ENCODE measurements around the gene CTBP2.

CTBP2 gene

DNA sequence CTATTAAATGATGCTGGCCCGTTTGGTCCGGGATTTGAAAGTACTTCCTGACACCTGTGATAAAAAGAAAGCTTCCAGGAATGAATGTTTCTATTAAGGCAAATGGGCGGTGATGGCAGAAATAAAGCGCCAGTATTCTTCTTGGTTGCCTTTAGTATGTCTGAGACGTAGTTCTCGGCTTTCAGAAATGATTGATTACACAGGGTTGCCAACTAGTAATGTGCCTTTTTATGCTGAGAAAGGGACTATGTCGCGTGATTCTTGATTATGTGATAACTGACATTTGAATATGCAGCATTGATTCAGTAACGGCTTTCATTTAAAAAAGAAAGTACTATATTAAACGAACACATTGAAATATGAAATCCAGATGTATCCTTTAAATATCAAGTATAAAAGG lies 204.5 kb downstream of the CTBP2 start:
- DNase-seq, result no peak

DNA sequence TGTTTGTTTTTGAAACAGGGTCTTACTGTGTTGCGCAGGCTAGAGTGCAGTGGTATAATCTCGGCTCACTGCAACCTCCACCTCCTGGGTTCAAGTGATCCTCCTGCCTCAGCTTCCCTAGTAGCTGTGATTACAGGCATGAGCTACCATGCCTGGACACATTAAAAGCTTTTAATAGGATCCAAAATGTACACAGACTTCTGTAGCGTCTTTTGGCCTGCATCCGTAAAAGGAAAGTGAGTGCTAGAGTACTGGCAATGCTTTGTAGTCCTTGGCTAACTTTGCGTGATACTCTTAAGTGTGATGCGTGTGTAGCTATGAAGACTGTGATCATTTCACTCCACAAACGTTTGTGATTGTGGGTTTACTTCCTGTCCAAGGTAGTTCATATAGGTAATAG lies 205.1 kb downstream of the CTBP2 start:
- no peak for DNase-seq

DNA sequence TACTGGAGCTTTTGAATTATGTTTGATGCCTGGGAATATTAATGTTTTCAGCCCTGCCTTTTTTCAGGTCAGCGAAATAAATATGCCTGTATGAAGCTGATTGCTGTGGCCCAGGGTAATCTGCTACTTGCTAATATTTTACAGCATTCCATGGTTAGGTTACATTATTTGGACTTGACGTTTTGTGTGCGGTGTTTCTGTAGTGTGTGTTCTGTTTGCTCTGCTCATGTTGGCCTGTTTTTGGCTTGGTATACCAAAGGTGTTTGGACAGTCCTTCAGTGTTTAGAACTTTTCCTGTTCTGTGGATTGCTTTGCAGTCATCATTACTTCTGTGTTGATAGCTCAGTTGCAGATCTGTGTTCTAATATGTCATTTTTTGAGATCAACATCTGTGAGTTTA lies 206.9 kb downstream of the CTBP2 start:
- no peak for DNase-seq

DNA sequence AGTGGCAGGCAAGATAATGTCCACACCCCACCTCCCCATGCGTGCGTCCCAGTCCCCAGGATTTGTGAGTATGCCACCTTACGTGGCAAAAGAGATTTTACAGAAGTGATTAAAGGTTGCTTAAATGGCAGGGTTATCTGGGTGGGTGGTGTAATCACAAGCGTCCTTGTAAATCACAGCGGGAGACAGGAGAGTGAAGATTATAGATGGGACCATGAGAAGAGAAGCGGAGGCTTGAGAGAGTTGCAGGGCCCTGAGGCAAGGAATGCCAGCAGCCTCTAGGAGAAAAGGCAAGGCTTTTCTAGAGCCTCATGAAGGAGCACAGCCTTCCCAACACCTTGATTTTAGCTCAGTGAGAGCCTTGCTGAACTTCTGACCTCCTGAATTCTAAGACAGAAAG lies 208.2 kb downstream of the CTBP2 start:
- no peak for DNase-seq

DNA sequence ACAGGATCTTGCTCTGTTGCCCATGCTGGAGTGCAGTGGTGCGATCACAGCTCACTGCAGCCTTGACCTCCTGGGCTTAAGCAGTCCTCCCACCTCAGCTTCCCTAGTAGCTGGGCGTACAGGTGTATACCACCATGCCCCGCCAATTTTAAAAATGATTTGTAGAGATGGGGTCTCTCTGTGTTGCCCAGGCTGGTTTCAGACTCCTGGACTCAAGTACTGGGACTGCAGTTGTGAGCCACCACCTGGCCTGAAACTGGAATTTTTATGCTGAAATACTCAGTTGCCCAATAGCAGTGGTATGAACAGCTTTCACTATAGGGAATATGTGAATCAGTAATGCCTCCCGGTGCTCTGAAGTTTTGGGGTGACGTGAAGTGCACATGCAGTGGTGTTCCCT lies 210.8 kb downstream of the CTBP2 start:
- DNase-seq, result no peak

DNA sequence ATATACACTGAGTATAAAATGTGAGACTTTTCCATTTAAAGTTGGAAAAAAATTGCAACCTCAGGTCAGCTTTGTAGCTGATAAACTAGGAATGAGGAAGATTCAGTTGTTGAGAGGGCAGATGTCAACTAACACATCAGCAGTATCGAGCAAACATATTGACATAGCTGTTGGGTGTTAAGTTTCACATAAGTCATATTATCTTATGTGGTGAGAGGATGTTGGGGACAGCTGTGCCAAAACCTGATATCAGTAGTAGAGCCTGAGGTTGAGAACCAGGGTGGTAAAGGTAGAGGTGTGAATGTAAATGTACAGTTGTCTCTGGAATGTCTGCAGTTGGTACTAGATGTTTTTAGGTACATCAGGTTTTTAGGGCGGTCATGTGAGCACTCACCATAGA lies 213.4 kb downstream of the CTBP2 start:
- DNase-seq, result no peak

DNA sequence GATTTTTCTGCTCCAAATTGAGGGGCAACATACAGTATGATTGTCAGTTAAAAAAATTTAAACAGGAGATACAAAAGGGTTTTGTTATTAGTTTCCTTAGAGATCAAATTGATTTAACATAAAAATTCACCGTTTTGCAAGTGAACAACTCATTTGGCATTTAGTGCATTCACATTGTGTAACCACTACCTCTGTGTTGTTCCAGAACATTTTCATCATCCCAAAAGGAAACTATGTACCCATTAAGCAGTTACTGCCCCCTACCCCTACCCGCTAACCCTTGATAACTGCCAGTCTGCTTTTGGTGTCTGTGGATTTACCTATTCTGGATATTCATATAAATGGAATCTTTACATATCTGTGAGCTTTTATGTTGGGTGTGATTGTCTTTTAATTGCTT lies 215.4 kb downstream of the CTBP2 start:
- no peak for DNase-seq

DNA sequence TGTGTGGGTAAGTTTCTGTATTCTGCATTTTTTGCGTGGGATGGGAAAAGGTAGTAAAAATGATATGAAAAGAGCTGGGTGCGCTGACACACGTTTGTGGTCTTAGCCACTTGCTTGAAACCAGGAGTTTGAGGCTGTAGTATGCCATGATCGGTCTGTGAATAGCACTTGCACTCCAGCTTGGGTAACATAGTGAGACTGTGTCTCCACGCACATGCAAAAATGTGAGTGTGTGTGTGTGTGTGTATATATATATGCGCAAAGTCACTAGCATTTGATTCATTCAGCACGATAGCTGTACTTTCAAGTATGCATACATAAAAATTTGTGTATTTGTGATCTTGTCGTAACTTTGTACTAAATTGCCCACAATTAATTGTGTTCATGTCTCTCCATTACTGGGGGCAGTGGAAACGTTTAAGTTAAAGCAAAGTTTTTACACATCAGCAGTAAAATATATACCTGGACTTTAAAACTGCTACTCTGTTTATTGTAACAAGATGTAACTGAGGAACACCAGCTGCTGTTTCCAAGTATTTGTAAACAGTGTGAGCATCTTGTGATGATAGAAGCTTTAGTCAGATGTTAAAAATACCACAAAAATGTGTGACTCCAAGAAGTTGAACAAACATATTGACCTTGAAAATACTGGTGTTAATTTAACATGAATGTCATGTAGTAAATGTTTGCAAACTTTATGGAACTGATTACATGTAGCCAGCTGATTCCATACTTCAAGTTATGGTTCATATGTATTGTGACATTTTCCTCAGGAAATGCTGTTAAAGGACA lies 216.9 kb downstream of the CTBP2 start:
- DNase-seq, result no peak

DNA sequence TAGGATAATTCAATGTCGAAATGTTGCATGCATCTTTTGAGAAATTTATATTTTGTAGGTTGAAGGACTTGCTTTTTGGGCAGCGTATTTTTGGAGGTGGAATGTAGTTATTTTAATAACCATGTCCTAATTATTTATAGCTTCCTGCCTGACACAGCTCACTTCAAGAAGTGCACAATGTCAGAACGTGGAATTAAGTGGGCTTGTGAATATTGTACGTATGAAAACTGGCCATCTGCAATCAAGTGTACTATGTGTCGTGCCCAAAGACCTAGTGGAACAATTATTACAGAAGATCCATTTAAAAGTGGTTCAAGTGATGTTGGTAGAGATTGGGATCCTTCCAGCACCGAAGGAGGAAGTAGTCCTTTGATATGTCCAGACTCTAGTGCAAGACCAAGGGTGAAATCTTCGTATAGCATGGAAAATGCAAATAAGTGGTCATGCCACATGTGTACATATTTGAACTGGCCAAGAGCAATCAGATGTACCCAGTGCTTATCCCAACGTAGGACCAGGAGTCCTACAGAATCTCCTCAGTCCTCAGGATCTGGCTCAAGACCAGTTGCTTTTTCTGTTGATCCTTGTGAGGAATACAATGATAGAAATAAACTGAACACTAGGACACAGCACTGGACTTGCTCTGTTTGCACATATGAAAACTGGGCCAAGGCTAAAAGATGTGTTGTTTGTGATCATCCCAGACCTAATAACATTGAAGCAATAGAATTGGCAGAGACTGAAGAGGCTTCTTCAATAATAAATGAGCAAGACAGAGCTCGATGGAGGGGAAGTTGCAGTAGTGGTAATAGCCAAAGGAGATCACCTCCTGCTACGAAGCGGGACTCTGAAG lies 217.8 kb downstream of the CTBP2 start:
- DNase-seq, result no peak

DNA sequence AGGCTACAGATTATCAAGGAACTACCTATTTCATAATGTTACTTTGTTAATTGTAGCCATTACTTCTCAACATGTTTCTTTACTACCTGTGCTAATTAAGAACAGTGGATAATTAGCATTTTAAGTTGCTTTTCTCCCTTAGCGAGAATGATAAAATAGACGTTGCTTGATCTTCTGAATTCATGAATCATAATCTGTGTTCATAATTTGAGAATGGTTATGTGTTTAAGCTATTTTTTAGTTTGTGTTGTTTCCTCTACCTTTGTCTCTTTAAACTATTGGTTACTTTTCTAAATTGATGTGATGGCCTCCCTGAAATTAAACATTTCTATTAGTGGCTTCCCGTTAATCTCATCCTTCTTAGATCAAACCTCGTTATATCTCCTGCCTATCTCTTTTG lies 218.5 kb downstream of the CTBP2 start, which contains the start of gene ZRANB1:
Gene ZRANB1, plus strand, starts transcription at position 301 of the 400 bp plus-strand sequence. CDS start 371 bp downstream, outside the sequence.
- no peak for DNase-seq

DNA sequence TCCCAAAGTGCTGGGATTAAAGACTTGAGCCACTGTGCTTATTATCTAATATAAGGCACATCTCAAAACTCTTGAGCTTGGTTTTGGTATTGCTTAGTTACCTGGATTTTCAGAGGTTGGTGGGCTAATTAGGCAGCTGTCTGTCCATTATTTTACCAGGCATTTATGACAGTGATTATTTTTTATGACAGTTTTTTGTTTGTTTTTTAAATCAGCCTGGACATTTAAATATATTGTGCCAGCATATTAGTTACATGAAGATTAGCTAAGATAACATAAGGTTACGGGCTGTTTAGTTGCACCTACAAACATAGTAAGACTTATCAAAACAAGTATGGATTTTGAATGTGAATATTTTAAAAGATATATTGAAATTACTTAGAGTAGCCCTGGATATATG lies 221.1 kb downstream of the CTBP2 start:
- DNase-seq, result no peak

DNA sequence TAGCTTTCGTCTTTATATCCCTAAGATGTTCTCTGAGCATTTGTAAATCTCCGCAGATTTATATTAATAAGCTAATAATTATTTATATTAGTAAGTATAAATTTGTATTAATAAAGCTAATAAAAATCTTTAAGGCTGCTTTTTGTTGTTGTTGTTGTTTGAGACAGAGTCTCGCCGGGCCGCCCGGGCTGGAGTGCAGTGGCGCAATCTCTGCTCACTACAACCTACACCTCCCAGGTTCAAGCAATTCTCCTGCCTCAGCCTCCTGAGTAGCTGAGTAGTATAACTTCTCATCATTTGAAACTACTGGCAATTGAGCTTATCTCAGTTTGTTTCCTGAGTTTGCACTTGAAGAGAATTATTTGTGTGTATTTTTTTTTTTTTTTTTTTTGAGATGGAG lies 223.6 kb downstream of the CTBP2 start:
- no peak for DNase-seq

DNA sequence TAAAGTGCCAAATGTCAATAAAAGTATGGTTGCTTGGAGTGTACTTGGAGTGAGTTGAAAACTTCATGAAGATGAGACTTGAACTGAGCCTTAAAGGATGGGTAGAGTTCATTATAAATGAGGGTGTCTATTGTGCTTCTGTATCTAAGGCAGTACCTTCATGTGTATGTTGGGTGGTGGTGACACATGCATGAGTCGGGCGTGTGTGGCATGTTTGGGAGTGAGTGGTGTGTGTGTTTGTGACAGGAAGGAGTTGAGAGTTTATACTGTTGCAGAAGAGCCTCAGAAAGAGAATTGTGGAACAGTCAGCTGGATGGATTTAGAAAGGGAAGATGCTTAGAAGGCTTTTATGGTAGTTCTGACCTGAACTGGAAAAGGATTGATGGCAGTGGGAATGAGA lies 224.4 kb downstream of the CTBP2 start:
- DNase-seq, result no peak

Measured in activated CD8-positive, alpha-beta memory T cell treated with anti-CD3 and anti-CD28 coated beads for 24 hours (primary cell).